GM23338 (cell line): ENCODE data around the gene KDM7A.
"Not testable (repeated sequence)": the region's sequence is repeated elsewhere in the genome, so short reads cannot be mapped to it uniquely, and the experiment has no call there.

Source experiments
- CREB1 ChIP-seq: fragments of 250-450 bp; sonication (Bioruptor Pico); IDR thresholded peaks from 2 replicates; pipeline ENCODE4 v1.5.0; 2020; ENCODE audit warnings: low read depth, mild to moderate bottlenecking, moderate library complexity
- CTCF ChIP-seq, 2 experiments: fragments of 200-600 bp in 1 of 2; sonication (generic) in 1 of 2; conservative IDR thresholded peaks; 2 replicates each; pipeline versions ENCODE4 v1.5.1 to v1.6.1; 2016 to 2017; ENCODE audit warnings: antibody characterized with exemption in 2 of 2, low read depth in 2 of 2, mild to moderate bottlenecking in 2 of 2, moderate library complexity in 1 of 2
- EZH2 ChIP-seq: fragments of 200-600 bp; sonication (generic); IDR thresholded peaks from one replicate; pipeline ENCODE4 v1.8.0; 2017; ENCODE audit warnings: antibody characterized with exemption, mild to moderate bottlenecking, low read depth; ENCODE audit not compliant: unreplicated experiment
- EZH2phosphoT487 ChIP-seq: fragments of 200-600 bp; sonication (generic); IDR thresholded peaks from one replicate; pipeline ENCODE4 v1.8.1; 2018; ENCODE audit warnings: antibody characterized with exemption; ENCODE audit not compliant: unreplicated experiment
- JUNB ChIP-seq: IDR thresholded peaks from one replicate; pipeline ENCODE4 v1.6.1; 2016; ENCODE audit warnings: antibody characterized with exemption; ENCODE audit not compliant: unreplicated experiment
- NANOG ChIP-seq: IDR thresholded peaks from 2 replicates; pipeline ENCODE4 v1.6.1; 2016; ENCODE audit warnings: antibody characterized with exemption, borderline replicate concordance
- POLR2AphosphoS5 ChIP-seq: IDR thresholded peaks from 2 replicates; pipeline ENCODE4 v1.6.1; 2016; ENCODE audit warnings: antibody characterized with exemption, low read depth
- STAT1 ChIP-seq: IDR thresholded peaks from one replicate; pipeline ENCODE4 v1.6.1; 2016; ENCODE audit warnings: antibody characterized with exemption; ENCODE audit not compliant: unreplicated experiment
- ZNF114 ChIP-seq: fragments of 250-450 bp; sonication (Bioruptor Pico); IDR thresholded peaks from 2 replicates; pipeline ENCODE4 v1.5.0; 2020; ENCODE audit warnings: mild to moderate bottlenecking, moderate library complexity
- ZNF331 ChIP-seq: fragments of 250-450 bp; sonication (Bioruptor Pico); IDR thresholded peaks from 2 replicates; pipeline ENCODE4 v1.5.0; 2020; ENCODE audit warnings: low read depth, mild to moderate bottlenecking, moderate library complexity
- TF ChIP-seq, protein P1 (sequence below): IDR thresholded peaks from one replicate; pipeline ENCODE4 v1.6.1; 2018; ENCODE audit warnings: antibody characterized with exemption; ENCODE audit not compliant: unreplicated experiment

DNA sequence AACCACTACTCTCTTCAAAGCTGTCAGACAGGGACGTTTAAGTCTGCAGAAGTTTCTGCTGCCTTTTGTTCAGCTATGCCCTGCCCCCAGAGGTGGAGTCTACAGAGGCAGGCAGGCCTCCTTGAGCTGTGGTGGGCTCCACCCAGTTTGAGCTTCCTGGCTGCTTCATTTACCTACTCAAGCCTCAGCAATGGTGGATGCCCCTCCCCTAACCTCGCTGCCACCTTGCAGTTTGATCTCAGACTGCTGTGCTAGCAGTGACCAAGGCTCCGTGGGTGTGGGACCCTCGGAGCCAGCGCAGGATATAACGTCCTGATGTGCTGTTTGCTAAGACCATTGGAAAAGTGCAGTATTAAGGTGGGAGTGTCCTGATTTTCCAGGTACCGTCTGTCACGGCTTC lies 68.0 kb downstream of the KDM7A start:
- not testable (repeated sequence) for TF ChIP-seq CREB1; EZH2phosphoT487; EZH2; CTCF (conservative IDR thresholded peaks at IDR 0.05; ENCODE audit: low read depth in 2 of 2); POLR2AphosphoS5; STAT1; ZNF331 (CRISPR knock-in tag); ZNF114 (CRISPR knock-in tag); JUNB; NANOG
- TF ChIP-seq, protein P1, sequence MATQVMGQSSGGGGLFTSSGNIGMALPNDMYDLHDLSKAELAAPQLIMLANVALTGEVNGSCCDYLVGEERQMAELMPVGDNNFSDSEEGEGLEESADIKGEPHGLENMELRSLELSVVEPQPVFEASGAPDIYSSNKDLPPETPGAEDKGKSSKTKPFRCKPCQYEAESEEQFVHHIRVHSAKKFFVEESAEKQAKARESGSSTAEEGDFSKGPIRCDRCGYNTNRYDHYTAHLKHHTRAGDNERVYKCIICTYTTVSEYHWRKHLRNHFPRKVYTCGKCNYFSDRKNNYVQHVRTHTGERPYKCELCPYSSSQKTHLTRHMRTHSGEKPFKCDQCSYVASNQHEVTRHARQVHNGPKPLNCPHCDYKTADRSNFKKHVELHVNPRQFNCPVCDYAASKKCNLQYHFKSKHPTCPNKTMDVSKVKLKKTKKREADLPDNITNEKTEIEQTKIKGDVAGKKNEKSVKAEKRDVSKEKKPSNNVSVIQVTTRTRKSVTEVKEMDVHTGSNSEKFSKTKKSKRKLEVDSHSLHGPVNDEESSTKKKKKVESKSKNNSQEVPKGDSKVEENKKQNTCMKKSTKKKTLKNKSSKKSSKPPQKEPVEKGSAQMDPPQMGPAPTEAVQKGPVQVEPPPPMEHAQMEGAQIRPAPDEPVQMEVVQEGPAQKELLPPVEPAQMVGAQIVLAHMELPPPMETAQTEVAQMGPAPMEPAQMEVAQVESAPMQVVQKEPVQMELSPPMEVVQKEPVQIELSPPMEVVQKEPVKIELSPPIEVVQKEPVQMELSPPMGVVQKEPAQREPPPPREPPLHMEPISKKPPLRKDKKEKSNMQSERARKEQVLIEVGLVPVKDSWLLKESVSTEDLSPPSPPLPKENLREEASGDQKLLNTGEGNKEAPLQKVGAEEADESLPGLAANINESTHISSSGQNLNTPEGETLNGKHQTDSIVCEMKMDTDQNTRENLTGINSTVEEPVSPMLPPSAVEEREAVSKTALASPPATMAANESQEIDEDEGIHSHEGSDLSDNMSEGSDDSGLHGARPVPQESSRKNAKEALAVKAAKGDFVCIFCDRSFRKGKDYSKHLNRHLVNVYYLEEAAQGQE: not testable (repeated sequence)
